ENCODE data around the gene CBX3.

DNA sequence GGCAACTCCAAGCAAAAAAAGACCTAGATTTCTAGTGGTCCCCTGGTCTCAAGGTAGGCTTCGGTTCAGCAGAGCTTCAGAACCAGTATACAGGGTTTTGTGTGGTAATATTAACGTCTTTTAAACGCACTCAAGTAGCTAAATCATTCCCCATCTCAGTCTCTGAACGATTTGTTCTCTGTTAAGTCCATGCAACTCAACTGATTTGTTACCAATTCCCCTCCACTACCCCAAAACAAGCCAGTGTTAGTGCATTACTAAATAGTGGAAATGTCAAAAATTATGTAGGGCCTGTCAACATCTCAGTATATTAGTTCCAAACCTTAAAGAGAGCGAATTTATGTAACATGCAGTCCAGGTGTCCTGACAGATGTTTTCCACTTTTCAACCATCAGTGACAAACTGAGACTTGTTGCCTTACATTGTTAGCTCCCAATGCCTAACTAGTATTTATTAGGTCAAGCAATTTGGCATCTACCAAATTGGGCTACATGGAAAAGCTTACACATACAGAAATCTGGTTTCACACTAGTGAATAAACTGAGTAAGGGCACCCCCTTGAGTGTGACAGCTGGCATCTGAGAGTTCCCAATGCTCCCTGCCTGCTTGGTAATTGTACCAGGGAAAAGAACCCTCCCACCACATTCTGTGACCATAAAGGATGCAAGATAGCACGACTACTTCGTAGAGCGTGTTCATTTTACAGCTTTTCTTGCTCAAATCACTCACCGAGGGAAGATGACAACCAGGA, 13.2 kb upstream of the CBX3 start:
- TF ChIP-seq, protein P1, sequence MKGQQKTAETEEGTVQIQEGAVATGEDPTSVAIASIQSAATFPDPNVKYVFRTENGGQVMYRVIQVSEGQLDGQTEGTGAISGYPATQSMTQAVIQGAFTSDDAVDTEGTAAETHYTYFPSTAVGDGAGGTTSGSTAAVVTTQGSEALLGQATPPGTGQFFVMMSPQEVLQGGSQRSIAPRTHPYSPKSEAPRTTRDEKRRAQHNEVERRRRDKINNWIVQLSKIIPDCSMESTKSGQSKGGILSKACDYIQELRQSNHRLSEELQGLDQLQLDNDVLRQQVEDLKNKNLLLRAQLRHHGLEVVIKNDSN (CRISPR knock-in tag; IDR thresholded peaks at IDR 0.05): no peak
- TF ChIP-seq, protein P2, sequence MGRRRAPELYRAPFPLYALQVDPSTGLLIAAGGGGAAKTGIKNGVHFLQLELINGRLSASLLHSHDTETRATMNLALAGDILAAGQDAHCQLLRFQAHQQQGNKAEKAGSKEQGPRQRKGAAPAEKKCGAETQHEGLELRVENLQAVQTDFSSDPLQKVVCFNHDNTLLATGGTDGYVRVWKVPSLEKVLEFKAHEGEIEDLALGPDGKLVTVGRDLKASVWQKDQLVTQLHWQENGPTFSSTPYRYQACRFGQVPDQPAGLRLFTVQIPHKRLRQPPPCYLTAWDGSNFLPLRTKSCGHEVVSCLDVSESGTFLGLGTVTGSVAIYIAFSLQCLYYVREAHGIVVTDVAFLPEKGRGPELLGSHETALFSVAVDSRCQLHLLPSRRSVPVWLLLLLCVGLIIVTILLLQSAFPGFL (CRISPR knock-in tag; IDR thresholded peaks at IDR 0.05; ENCODE audit: borderline replicate concordance): no peak
